Right lobe of liver (tissue), 6 donors: ENCODE measurements around the gene POLE2. TPM values are rescaled to one million over a fixed set of nuclear protein-coding genes. Genes with fewer than 3 reads are reported as not detected.

ENCODE experiments used
- ATAC-seq, 4 donors: fragments of 200-7000 bp; cut with Tn5 transposase; one replicate each; pipeline ENCODE4 v1.9.1; 2020; ENCODE audit warnings: mild to moderate bottlenecking in 4 of 4, moderate library complexity in 4 of 4
- DNase-seq, 3 donors: peaks; one replicate each; pipeline ENCODE4 v3.0.0-alpha.2; 2020
- H3K27ac ChIP-seq, 3 donors: fragments of 200-600 bp; one replicate each; pipeline ENCODE4 v1.8.0; 2022
- H3K27me3 ChIP-seq, 2 donors: fragments of 200-600 bp; one replicate each; pipeline ENCODE4 v1.8.0; 2022
- H3K36me3 ChIP-seq, 4 donors: fragments of 200-600 bp; sonication (generic) in 1 of 4; one replicate each; pipeline versions ENCODE4 v1.5.1 to v1.8.0; 2017 to 2022; ENCODE audit warnings: control low read depth in 1 of 4
- H3K4me1 ChIP-seq, 4 donors: fragments of 200-600 bp; sonication (generic) in 1 of 4; one replicate each; pipeline versions ENCODE4 v1.5.1 to v1.8.0; 2017 to 2022; ENCODE audit warnings: control low read depth in 1 of 4
- H3K4me3 ChIP-seq, 3 donors: fragments of 200-600 bp; one replicate each; pipeline ENCODE4 v1.8.0; 2022
- H3K9me3 ChIP-seq, 4 donors: fragments of 200-600 bp; sonication (generic) in 1 of 4; one replicate each; pipeline versions ENCODE4 v1.5.1 to v1.8.0; 2017 to 2022; ENCODE audit warnings: control low read depth in 1 of 4
- POLR2A ChIP-seq: fragments of 450-650 bp; IDR thresholded peaks from one replicate; pipeline ENCODE4 v1.6.1; 2017; ENCODE audit warnings: antibody characterized with exemption, mild to moderate bottlenecking
- WGBS: methylation state at CpG from one replicate; pipeline ENCODE4 v1.1.6; 2018; ENCODE audit warnings: low coverage, low lambda C conversion rate; ENCODE audit not compliant: insufficient coverage; ENCODE audit errors: missing lambda C conversion rate; 5-methylcytosine and 5-hydroxymethylcytosine counted together
- intact Hi-C, 2 donors: fragments of 100-400 bp; cut with DNase I; formaldehyde crosslinking; loops; one replicate each; pipeline versions ENCODE4 v1.11.2 to v1.14.1; 2022
- total RNA-seq, 6 experiments: library from RNA; depleted of rRNA in 2 of 6; stranded (reverse); fragments of >200 nt in 2 of 6; fragmentation: NEBNext Ultra II Directional in 3 of 6; extraction: Animal tissue kit (Norgen Biotek cat#: 25700) in 3 of 6; gene quantifications; one replicate each; pipeline versions ENCODE4 v1.1.0 to v1.2.4, GENCODE V29; 2016 to 2023
- TF ChIP-seq, protein P1 (sequence below), 4 donors: fragments of 200-600 bp in 3 of 4; fragments of 450-650 bp in 1 of 4; IDR thresholded peaks; one replicate each; pipeline versions ENCODE4 v1.5.1 to v1.8.0; 2016 to 2022; ENCODE audit warnings: antibody characterized with exemption in 4 of 4, mild to moderate bottlenecking in 2 of 4
- donor health status: DM: no; HTN: yes; CAD: no.
- donor health status: DM: no; HTN: no; CAD: no.
- donor health status: DM: no; HTN: no; CAD: no.
- donor health status: DM: no; HTN: yes; CAD: no.
- donor health status: DM: no; HTN: yes; CAD: no.

The POLE2 gene
- total RNA-seq, 6 experiments from 2014 or later: 0.73 to 9.0 (median 4.2) TPM

GRCh38 chr14:49634547-49635334 lies 53.3 kb downstream of the POLE2 start, which contains the start of gene DNAAF2:
Gene DNAAF2 (minus strand): TSS chr14:49635244. CDS start chr14:49635149, 95 bp downstream.
- Histone ChIP-seq H3K9me3 (no peaks in the 10 kb centered on the region), H3K4me1 (peaks cover 0 to 43% (median 1%) of the 10 kb centered on the region in 4 donors), H3K27ac (peak within 1 kb of the TSS; percentile 91 to 97 (median 95)), H3K4me3 (peak within 1 kb of the TSS; percentile 92 to 97 (median 95)), H3K36me3 (peaks cover 0 to 6% (median 2%) of the 10 kb centered on the region in 4 donors), H3K27me3 (no peaks in the 10 kb centered on the region)
- peak; percentile 38 to 59 (median 48) for ATAC-seq
- WGBS: 0% methylated on average over 6 of the region's 80 CpGs
- intact Hi-C loops: loop anchor here in 1 of 2 donors (10.0 kb wide), 1 partner anchor 130 kb away; the partner anchor contains the start of gene KLHDC2
- TF ChIP-seq, protein P1, sequence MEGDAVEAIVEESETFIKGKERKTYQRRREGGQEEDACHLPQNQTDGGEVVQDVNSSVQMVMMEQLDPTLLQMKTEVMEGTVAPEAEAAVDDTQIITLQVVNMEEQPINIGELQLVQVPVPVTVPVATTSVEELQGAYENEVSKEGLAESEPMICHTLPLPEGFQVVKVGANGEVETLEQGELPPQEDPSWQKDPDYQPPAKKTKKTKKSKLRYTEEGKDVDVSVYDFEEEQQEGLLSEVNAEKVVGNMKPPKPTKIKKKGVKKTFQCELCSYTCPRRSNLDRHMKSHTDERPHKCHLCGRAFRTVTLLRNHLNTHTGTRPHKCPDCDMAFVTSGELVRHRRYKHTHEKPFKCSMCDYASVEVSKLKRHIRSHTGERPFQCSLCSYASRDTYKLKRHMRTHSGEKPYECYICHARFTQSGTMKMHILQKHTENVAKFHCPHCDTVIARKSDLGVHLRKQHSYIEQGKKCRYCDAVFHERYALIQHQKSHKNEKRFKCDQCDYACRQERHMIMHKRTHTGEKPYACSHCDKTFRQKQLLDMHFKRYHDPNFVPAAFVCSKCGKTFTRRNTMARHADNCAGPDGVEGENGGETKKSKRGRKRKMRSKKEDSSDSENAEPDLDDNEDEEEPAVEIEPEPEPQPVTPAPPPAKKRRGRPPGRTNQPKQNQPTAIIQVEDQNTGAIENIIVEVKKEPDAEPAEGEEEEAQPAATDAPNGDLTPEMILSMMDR (IDR thresholded peaks at IDR 0.05): peak in 2 of 4 donors; percentile 3 to 14
- no peak for TF ChIP-seq POLR2A
- peak; percentile 66 to 74 (median 68) for DNase-seq

GRCh38 chr14:49633640-49634546 lies 54.1 kb downstream of the POLE2 start:
- TF ChIP-seq, protein P1 (IDR thresholded peaks at IDR 0.05): peak; percentile 84 to 89 (median 87)
- TF ChIP-seq POLR2A: peak; percentile 92
- H3K36me3 ChIP-seq: peaks cover 0 to 5% (median 2%) of the 10 kb centered on the region in 4 donors
- H3K9me3 ChIP-seq: no peaks in the 10 kb centered on the region
- peak overlapping the region; percentile 92 to 97 (median 95) for H3K4me3 ChIP-seq
- H3K4me1 ChIP-seq: peaks cover 0 to 37% (median 0%) of the 10 kb centered on the region in 4 donors
- ATAC-seq: peak; percentile 87 to 95 (median 90)
- peak overlapping the region; percentile 91 to 97 (median 95) for H3K27ac ChIP-seq
- intact Hi-C loops: loop anchor here in 1 of 2 donors (10.0 kb wide), 1 partner anchor 131 kb away; the partner anchor contains the start of gene KLHDC2
- WGBS: 1% methylated on average over 16 of the region's 101 CpGs
- H3K27me3 ChIP-seq: no peaks in the 10 kb centered on the region
- peak; percentile 95 to 96 (median 95) for DNase-seq

DNA sequence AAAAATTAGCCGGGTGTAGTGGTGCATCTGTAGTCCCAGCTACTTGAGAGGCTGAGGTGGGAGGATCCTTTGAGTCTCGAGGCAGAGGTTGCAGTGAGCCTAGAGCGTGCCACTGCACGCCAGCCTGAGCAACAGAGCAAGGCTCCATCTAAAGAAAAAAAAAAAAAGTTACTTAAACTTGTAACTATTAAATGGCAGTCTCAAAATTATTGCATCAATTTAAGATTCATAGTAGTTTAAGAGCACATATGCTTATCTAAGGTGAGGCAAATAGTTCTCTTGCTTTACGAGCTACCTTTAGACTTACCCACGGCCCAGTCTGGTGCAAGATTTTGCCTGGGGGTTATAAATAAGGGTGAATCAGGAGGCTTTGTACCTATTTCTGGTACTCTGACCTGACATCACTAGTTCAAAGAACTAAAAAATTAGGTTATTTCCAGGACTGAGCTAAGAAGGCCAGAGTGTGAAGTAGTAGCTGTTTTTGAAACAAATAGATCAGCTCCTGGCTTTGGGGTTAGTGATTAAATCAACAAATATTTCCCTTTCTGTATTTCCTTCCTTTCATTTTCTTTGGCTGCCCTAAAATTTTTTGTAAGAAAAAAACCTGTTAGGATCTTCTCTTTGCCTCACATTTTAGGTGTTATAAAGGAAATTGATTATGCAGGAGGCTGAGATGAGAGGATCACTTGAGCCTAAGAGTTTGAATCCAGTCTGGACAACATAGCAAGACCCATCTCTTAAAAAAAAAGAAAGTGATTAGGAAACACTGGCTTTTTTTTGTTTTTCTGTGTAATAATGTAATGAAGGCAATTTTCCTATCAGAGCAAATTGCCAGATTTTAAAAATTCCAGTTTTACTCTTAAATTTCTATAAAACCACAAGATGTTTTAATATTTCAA lies 63.8 kb downstream of the POLE2 start:
- DNase-seq (no peak), ATAC-seq (peak in 1 of 4 donors; percentile 19)
- Histone ChIP-seq H3K36me3 (peaks cover 0 to 8% (median 2%) of the 10 kb centered on the region in 4 donors), H3K9me3 (no peaks in the 10 kb centered on the region), H3K27me3 (no peaks in the 10 kb centered on the region), H3K27ac (peak overlapping the region; percentile 11 to 88 (median 80)), H3K4me3 (peak overlapping the region; percentile 92 to 97 (median 95)), H3K4me1 (peaks cover 0 to 35% (median 5%) of the 10 kb centered on the region in 4 donors)
- intact Hi-C loops: no loop called here
- TF ChIP-seq, protein P1 (IDR thresholded peaks at IDR 0.05): no peak
- TF ChIP-seq POLR2A: no peak
- 14% methylated on average over 6 of the region's 6 CpGs for WGBS
